Thoracic aorta (tissue), 2 donors: Measurements from ENCODE around the gene CXCL6. TPM values are rescaled to one million over a fixed set of nuclear protein-coding genes. Genes with fewer than 3 reads are reported as not detected.

Source experiments
- ATAC-seq: fragments of 150-250 bp; one replicate; pipeline ENCODE4 v1.8.0; 2017; ENCODE audit warnings: low read depth; ENCODE audit not compliant: insufficient number of reproducible peaks, low FRiP score
- DNase-seq: peaks from one replicate; pipeline ENCODE4 v3.0.0-alpha.2; 2020; ENCODE audit warnings: low spot score
- H3K27ac ChIP-seq, 2 donors: fragments of 200-600 bp; sonication (generic); 1 replicate in 1 of 2; 2 replicates in 1 of 2; pipeline ENCODE4 v1.5.1; 2016; ENCODE audit warnings: mild to moderate bottlenecking in 2 of 2, moderate library complexity in 2 of 2
- H3K27me3 ChIP-seq: fragments of 200-600 bp; sonication (generic); replicated peaks from 2 replicates; pipeline ENCODE4 v1.6.0; 2016; ENCODE audit warnings: mild to moderate bottlenecking; ENCODE audit not compliant: insufficient read depth
- H3K36me3 ChIP-seq: fragments of 200-600 bp; sonication (generic); one replicate; pipeline ENCODE4 v1.5.1; 2016
- H3K4me1 ChIP-seq, 2 donors: fragments of 200-600 bp; sonication (generic); 1 replicate in 1 of 2; 2 replicates in 1 of 2; pipeline versions ENCODE4 v1.5.1 to v1.6.0; 2016; ENCODE audit warnings: low read depth in 2 of 2, mild to moderate bottlenecking in 1 of 2; ENCODE audit not compliant: control insufficient read depth in 1 of 2
- H3K4me3 ChIP-seq: fragments of 200-600 bp; sonication (generic); 2 replicates; pipeline ENCODE4 v1.5.1; 2016; ENCODE audit warnings: mild to moderate bottlenecking
- H3K9me3 ChIP-seq: fragments of 200-600 bp; sonication (generic); 2 replicates; pipeline ENCODE4 v1.5.1; 2016
- CTCF ChIP-seq: fragments of 200-600 bp; sonication (generic); IDR thresholded peaks from one replicate; pipeline ENCODE4 v1.5.1; 2019; ENCODE audit warnings: antibody characterized with exemption
- total RNA-seq, 2 donors: library from RNA; depleted of rRNA; stranded (reverse); fragments of >200 nt; gene quantifications; one replicate each; pipeline versions ENCODE4 v1.1.0 to v1.2.3, GENCODE V29; 2016

The CXCL6 gene
- total RNA-seq, 2 donors from 2014 or later = not detected

GRCh38 chr4:73839715-73840114 is 3.2 kb downstream of the CXCL6 start:
- Histone ChIP-seq H3K27ac (no peak overlapping the region), H3K4me3 (no peak overlapping the region), H3K4me1 (peaks cover 6 to 12% of the 10 kb centered on the region in 2 donors), H3K27me3 (no peaks in the 10 kb centered on the region), H3K9me3 (no peaks in the 10 kb centered on the region), H3K36me3 (no peaks in the 10 kb centered on the region)
- DNase-seq (no peak), ATAC-seq (no peak)
- TF ChIP-seq CTCF = no peak

- DNase-seq = no peak
- H3K9me3 ChIP-seq = no peaks in the 10 kb centered on the region
- no peak for ATAC-seq
- no peak overlapping the region for H3K4me3 ChIP-seq
- H3K27ac ChIP-seq = no peak overlapping the region
- H3K4me1 ChIP-seq = peaks cover 6 to 10% of the 10 kb centered on the region in 2 donors
- no peak for TF ChIP-seq CTCF
- H3K36me3 ChIP-seq = no peaks in the 10 kb centered on the region
- no peaks in the 10 kb centered on the region for H3K27me3 ChIP-seq
Observed at GRCh38 chr4:73841243-73841925, 4.9 kb downstream of the CXCL6 start.

GRCh38 chr4:73842696-73843095 is 6.2 kb downstream of the CXCL6 start:
- H3K9me3 ChIP-seq = no peaks in the 10 kb centered on the region
- ATAC-seq (no peak), DNase-seq (no peak)
- H3K27me3 ChIP-seq = no peaks in the 10 kb centered on the region
- no peak overlapping the region for H3K4me3 ChIP-seq
- H3K36me3 ChIP-seq = no peaks in the 10 kb centered on the region
- H3K4me1 ChIP-seq = no peaks in the 10 kb centered on the region
- no peak overlapping the region for H3K27ac ChIP-seq
- no peak for TF ChIP-seq CTCF

GRCh38 chr4:73843369-73843768 is 6.9 kb downstream of the CXCL6 start:
- Histone ChIP-seq H3K27ac (no peak overlapping the region), H3K9me3 (no peaks in the 10 kb centered on the region), H3K27me3 (no peaks in the 10 kb centered on the region), H3K36me3 (no peaks in the 10 kb centered on the region), H3K4me1 (no peaks in the 10 kb centered on the region), H3K4me3 (no peak overlapping the region)
- no peak for ATAC-seq
- no peak for DNase-seq
- TF ChIP-seq CTCF = no peak

- Histone ChIP-seq H3K36me3 (no peaks in the 10 kb centered on the region), H3K4me3 (no peak overlapping the region), H3K4me1 (no peaks in the 10 kb centered on the region), H3K27ac (no peak overlapping the region), H3K9me3 (no peaks in the 10 kb centered on the region), H3K27me3 (no peaks in the 10 kb centered on the region)
- no peak for TF ChIP-seq CTCF
- ATAC-seq = no peak
- no peak for DNase-seq
Observed at GRCh38 chr4:73844345-73844744, 7.9 kb downstream of the CXCL6 start.
